LHCN-M2 (cell line): ENCODE data around the gene ALKBH8. TPM values are rescaled to one million over a fixed set of nuclear protein-coding genes. Genes with fewer than 3 reads are reported as not detected.

ENCODE experiments used
- DNase-seq: peaks from one replicate; pipeline ENCODE4 v3.0.0-alpha.2; 2012; ENCODE audit warnings: low read depth
- polyA plus RNA-seq: library from polyadenylated mRNA; unstranded; fragments of >200 nt; gene quantifications from one replicate; pipeline ENCODE4 v1.2.1, GENCODE V29; 2012; ENCODE audit warnings: missing spikeins
- total RNA-seq: library from RNA; depleted of rRNA; stranded (reverse); fragments of >200 nt; gene quantifications from 2 replicates; pipeline ENCODE4 v1.2.3, GENCODE V29; 2014; rRNA removed

Gene ALKBH8, protein sequence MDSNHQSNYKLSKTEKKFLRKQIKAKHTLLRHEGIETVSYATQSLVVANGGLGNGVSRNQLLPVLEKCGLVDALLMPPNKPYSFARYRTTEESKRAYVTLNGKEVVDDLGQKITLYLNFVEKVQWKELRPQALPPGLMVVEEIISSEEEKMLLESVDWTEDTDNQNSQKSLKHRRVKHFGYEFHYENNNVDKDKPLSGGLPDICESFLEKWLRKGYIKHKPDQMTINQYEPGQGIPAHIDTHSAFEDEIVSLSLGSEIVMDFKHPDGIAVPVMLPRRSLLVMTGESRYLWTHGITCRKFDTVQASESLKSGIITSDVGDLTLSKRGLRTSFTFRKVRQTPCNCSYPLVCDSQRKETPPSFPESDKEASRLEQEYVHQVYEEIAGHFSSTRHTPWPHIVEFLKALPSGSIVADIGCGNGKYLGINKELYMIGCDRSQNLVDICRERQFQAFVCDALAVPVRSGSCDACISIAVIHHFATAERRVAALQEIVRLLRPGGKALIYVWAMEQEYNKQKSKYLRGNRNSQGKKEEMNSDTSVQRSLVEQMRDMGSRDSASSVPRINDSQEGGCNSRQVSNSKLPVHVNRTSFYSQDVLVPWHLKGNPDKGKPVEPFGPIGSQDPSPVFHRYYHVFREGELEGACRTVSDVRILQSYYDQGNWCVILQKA
- 4.8 and 7.9 TPM in 2 replicates for total RNA-seq
- 2.1 TPM for polyA plus RNA-seq

DNA sequence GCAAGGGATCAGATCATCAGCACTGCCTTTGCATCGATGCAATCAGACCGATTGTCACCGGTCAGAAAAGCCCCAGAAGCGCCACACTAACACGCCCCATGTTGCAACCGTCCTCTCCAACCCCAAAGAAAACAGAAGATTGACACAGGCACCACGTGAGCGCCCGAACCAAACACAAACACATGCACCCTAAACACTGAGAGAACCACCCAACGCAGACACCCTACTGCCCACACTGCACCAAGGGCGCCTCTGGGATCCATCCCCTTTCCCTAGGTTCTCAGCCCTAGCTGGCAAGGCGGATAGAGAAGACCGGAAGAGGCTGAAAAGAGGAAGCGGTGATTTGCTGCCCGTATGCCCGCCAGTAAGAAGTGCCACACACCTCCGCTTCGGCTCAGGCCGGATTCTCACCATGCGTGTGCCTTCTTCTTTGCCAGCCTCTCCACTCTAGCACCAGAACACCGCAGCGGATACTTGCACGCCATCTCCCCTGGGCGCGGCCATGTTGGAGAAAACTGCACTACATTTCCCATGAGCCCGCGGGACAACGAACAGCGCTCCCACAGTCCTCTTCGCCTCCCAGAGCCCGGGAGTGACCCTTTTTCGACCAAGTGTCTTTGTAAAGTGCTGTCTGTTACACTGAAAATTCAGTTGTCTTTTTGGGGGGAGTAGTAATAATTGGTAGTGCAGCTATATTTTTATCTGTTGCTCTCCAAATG lies at the start of gene ALKBH8:
Gene ALKBH8, minus strand, starts transcription at position 517 of the 719 bp plus-strand sequence. CDS start 4,842 bp downstream, outside the sequence.
- peak; percentile 73 for DNase-seq

DNA sequence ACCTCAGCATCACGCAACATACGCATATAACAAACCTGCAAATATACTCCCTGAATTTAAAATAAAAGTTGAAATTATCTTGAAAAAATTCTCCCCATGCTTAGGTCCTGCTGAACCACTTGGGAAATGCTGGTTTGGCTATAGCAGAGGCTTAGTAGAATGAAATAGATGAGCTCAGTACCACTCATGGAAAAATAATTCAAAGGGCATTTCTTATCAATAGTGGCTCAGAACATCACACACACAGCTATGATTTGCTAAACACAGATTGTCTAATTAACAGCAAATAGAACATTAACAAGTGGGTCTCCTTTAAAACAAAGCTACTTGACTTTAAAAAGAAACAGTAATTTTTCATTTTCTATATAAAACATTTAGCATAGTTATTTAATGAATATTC lies 46.9 kb upstream of the ALKBH8 start:
- DNase-seq = no peak

- no peak for DNase-seq
Observed at GRCh38 chr11:107609400-107610218, 44.1 kb upstream of the ALKBH8 start.

GRCh38 chr11:107608809-107609208 lies 43.3 kb upstream of the ALKBH8 start:
- no peak for DNase-seq

- DNase-seq = peak; percentile 24
Observed at GRCh38 chr11:107606141-107606540, 40.6 kb upstream of the ALKBH8 start.

- no peak for DNase-seq
Observed at GRCh38 chr11:107605061-107606006, 39.8 kb upstream of the ALKBH8 start.

- peak; percentile 28 for DNase-seq
Observed at GRCh38 chr11:107598225-107599139, 32.9 kb upstream of the ALKBH8 start.

DNA sequence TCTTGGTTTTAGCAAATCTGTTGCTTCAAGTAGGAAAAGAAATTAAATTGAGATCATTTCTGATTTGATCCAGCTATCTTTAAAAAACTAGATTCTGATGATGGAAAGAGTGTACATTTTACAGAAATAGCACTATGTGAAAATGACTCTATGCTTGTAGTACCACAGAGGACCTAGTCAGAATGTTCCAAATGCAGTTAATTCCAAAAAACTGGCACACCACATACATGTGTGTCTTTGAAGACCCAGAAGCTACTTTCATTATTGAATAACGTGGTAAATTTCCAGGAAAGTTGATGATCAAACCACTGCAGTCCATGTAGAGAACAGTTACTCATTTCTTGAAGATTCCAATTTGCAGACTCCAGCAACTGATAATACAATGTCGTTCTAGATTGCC lies 29.2 kb upstream of the ALKBH8 start:
- no peak for DNase-seq

- no peak for DNase-seq
Observed at GRCh38 chr11:107593951-107594350, 28.4 kb upstream of the ALKBH8 start.

- no peak for DNase-seq
Observed at GRCh38 chr11:107592813-107593212, 27.3 kb upstream of the ALKBH8 start.

DNA sequence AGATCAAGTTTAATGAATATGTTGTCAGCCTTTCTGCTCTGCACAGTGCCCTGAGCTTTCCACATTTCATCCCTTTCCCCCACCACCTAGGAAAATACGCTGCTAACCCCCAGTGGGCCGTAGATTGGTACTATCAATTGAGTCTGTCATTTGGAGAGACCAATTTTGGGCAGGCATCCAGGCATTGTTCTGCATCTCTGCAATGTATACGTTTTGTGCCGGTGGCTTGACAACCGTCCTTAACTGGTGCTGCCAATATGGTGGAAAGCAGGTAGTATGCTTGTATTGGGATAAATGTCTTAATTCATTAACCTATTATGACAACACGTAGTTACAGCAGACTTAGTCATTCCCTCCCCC lies 26.7 kb upstream of the ALKBH8 start:
- no peak for DNase-seq

DNA sequence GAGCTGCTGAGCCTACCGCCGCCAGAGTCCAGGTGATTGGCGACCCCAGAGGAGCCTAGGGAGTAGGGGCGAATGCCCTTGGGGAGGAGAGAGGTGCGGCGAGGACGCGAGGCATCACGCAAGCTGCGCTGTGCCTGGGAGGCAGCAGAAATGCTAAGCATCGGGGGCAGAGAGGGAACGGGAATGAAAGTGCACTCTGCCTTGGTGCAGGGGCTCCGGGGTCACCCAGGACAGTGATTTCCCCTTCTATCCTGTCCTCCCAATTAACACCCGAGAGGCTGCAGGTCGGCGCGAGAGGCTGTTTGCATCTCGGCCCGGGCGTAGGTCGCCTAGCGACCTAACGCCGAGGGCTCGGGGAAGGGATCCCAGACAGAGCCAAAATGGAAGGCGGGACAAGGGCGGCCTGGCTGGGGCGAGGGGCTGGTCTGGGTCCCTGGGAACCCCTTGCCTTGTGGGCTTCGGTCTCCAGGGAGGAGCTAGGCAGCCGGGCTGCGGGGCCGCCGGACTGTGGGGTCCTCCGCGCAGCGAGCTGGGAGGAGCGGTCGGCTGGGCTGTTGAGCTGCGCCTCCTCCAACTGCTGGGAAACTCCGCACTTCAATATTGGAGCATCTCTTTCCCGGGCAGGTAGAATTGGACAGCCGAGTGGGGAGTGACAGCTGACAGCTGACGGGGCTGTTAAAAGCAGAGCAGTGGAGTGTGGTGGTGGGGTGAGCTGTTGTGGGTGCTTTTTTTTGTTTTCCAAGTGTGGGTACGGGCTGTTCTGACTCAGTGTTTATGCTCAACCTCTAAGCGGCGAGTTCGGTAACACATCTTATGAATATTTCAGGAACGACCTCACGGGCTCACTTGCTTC lies 26.1 kb upstream of the ALKBH8 start:
- peak; percentile 68 for DNase-seq

GRCh38 chr11:107590460-107591377 lies 25.2 kb upstream of the ALKBH8 start, which contains the start of gene ELMOD1:
Gene ELMOD1 (plus strand): TSS chr11:107591147. CDS start chr11:107618190, 27,043 bp downstream.
- peak; percentile 38 for DNase-seq

DNA sequence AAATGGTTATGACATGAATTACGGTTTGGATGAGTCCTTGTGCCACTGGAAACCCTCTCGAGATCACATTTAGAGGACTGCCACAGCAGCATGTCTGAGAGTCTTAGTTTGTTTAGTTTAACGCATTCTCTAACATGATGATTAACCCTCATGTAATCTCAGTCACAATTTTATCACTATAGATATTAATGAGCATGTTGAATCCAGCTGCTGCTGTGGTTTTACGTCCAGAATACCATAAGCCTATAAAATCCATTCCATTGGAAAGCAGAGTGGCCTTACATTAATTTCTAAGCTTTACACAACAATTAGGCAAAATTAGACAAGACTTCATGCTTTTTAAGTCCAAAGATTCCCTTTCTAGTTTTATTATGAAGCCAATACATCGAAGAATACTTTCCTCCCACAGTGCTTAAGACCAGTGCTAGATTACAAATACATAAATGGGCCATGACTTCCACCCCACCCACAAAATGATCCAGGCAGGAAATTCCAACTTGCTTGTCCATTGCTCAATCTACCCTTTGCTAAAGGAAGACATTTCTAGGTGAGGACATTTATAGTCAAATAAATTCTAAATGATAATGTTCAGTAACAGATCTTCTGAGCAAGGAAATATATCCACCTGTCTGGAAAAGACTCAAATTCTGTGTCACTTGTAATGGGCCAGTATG lies 21.9 kb upstream of the ALKBH8 start:
- peak; percentile 37 for DNase-seq

DNA sequence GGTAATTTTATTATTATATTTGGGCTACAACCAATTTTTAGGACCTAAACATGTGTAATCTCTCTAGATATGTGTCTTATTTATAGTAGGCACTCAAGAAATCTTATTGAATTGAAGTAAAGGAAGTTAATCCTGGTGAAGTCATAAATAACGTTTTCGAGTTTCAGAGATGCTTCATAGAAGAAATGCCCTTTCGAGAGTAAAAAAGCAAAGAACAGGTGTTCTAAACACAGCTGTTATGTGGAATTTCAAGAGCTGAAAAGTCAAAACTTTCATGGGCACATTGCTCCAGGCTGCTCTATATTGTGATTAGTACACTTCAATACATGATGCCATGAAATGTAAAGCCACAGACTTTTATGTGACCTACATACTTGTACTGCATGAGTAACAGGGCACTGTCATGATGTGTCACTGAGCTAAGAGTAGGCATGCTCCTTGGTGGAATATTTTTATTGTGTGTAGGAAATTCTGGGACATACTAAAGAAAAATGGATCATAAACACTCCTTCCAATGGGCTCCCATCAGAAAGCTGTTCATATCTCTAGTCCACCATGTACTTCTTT lies 18.2 kb upstream of the ALKBH8 start:
- DNase-seq = peak; percentile 82

- no peak for DNase-seq
Observed at GRCh38 chr11:107581147-107581546, 15.6 kb upstream of the ALKBH8 start.
